Upper lobe of left lung (tissue), 6 donors: ENCODE measurements around the gene SRRM3. TPM values are rescaled to one million over a fixed set of nuclear protein-coding genes. Genes with fewer than 3 reads are reported as not detected.
"Not testable (repeated sequence)": the region's sequence is repeated elsewhere in the genome, so short reads cannot be mapped to it uniquely, and the experiment has no call there.

Experiments used
- ATAC-seq, 2 donors: fragments of 200-7000 bp; cut with Tn5 transposase; one replicate each; pipeline ENCODE4 v1.9.1; 2022; ENCODE audit warnings: mild to moderate bottlenecking in 2 of 2, moderate library complexity in 2 of 2; ENCODE audit not compliant: low FRiP score in 2 of 2
- DNase-seq, 2 donors: peaks; one replicate each; pipeline ENCODE4 v3.0.0-alpha.2; 2019 to 2020
- H3K27ac ChIP-seq, 4 donors: fragments of 200-600 bp; sonication (generic); one replicate each; pipeline ENCODE4 v1.5.1; 2016 to 2019
- H3K27me3 ChIP-seq, 4 donors: fragments of 200-600 bp; sonication (generic); one replicate each; pipeline ENCODE4 v1.5.1; 2017 to 2019
- H3K36me3 ChIP-seq, 4 donors: fragments of 200-600 bp; sonication (generic); one replicate each; pipeline ENCODE4 v1.5.1; 2016 to 2019
- H3K4me1 ChIP-seq, 4 donors: fragments of 200-600 bp; sonication (generic); one replicate each; pipeline ENCODE4 v1.5.1; 2018 to 2019
- H3K4me3 ChIP-seq, 4 donors: fragments of 200-600 bp; sonication (generic); one replicate each; pipeline ENCODE4 v1.5.1; 2017 to 2019; ENCODE audit warnings: mild to moderate bottlenecking in 2 of 4, moderate library complexity in 1 of 4
- H3K9me3 ChIP-seq, 4 donors: fragments of 200-600 bp; sonication (generic); one replicate each; pipeline ENCODE4 v1.5.1; 2018 to 2019
- EP300 ChIP-seq, 4 donors: sonication (generic); formaldehyde crosslinking; IDR thresholded peaks; one replicate each; pipeline ENCODE4 v1.5.1; 2017; ENCODE audit warnings: antibody characterized with exemption in 4 of 4, control low read depth in 2 of 4
- POLR2A ChIP-seq, 4 donors: fragments of 450-650 bp; IDR thresholded peaks; one replicate each; pipeline ENCODE4 v1.5.1; 2016 to 2017; ENCODE audit warnings: antibody characterized with exemption in 4 of 4, mild to moderate bottlenecking in 2 of 4
- POLR2AphosphoS5 ChIP-seq, 2 donors: sonication (generic); formaldehyde crosslinking; IDR thresholded peaks; one replicate each; pipeline ENCODE4 v1.5.1; 2017; ENCODE audit warnings: antibody characterized with exemption in 2 of 2
- WGBS, 2 donors: methylation state at CpG; one replicate each; pipeline ENCODE4 v1.1.5; 2017 to 2018; 5-methylcytosine and 5-hydroxymethylcytosine counted together
- total RNA-seq, 6 donors: library from RNA; depleted of rRNA in 4 of 6; stranded (reverse); fragments of >200 nt in 4 of 6; gene quantifications; one replicate each; pipeline versions ENCODE4 v1.1.0 to v1.2.1, GENCODE V29; 2016 to 2021
- TF ChIP-seq, protein P1 (sequence below), 6 experiments: fragments of 450-650 bp in 4 of 6; fragments of 200-600 bp in 2 of 6; sonication (generic) in 2 of 6; IDR thresholded peaks; one replicate each; pipeline ENCODE4 v1.5.1; 2016 to 2019; ENCODE audit warnings: antibody characterized with exemption in 6 of 6
- donor health status: DM: no; HTN: no; CAD: no; lungs with moderate emphysema.
- donor health status: DM: no; HTN: yes; CAD: no; lungs with severe emphysema.

SRRM3 gene
- total RNA-seq, 6 donors from 2014 or later: 0.30 to 1.5 (median 0.72) TPM

DNA sequence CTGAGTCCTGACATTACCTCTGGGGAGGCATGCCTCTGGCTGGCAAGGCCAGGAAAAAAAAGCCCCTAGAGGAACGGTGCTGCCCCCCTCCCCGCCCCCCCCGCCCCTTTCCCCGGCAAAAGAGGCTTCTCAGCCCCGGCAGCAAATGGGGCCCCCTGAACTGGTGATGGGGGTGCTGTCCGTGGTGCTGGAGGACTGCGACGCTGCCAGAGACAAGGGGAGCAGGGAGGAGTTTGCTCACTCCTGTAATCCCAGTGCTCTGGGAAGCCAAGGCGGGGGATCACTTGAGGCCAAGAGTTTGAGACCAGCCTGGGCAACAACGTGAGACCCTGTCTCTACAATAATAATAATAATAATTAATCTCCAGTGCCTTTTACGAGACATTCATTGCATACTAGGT is 23.7 kb downstream of the SRRM3 start:
- ATAC-seq (no peak), DNase-seq (no peak)
- H3K27me3 ChIP-seq: no peaks in the 10 kb centered on the region
- TF ChIP-seq, protein P1, sequence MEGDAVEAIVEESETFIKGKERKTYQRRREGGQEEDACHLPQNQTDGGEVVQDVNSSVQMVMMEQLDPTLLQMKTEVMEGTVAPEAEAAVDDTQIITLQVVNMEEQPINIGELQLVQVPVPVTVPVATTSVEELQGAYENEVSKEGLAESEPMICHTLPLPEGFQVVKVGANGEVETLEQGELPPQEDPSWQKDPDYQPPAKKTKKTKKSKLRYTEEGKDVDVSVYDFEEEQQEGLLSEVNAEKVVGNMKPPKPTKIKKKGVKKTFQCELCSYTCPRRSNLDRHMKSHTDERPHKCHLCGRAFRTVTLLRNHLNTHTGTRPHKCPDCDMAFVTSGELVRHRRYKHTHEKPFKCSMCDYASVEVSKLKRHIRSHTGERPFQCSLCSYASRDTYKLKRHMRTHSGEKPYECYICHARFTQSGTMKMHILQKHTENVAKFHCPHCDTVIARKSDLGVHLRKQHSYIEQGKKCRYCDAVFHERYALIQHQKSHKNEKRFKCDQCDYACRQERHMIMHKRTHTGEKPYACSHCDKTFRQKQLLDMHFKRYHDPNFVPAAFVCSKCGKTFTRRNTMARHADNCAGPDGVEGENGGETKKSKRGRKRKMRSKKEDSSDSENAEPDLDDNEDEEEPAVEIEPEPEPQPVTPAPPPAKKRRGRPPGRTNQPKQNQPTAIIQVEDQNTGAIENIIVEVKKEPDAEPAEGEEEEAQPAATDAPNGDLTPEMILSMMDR (IDR thresholded peaks at IDR 0.05): no peak
- TF ChIP-seq EP300 (IDR thresholded peaks at IDR 0.05) (no peak), POLR2AphosphoS5 (IDR thresholded peaks at IDR 0.05) (no peak), POLR2A (IDR thresholded peaks at IDR 0.05) (no peak)
- no peak overlapping the region for H3K27ac ChIP-seq
- H3K4me1 ChIP-seq: no peaks in the 10 kb centered on the region
- 11 to 28% methylated on average over 4 to 11 of the region's 11 CpGs for WGBS, 2 donors
- H3K4me3 ChIP-seq: no peak overlapping the region
- H3K36me3 ChIP-seq: no peaks in the 10 kb centered on the region
- no peaks in the 10 kb centered on the region for H3K9me3 ChIP-seq

DNA sequence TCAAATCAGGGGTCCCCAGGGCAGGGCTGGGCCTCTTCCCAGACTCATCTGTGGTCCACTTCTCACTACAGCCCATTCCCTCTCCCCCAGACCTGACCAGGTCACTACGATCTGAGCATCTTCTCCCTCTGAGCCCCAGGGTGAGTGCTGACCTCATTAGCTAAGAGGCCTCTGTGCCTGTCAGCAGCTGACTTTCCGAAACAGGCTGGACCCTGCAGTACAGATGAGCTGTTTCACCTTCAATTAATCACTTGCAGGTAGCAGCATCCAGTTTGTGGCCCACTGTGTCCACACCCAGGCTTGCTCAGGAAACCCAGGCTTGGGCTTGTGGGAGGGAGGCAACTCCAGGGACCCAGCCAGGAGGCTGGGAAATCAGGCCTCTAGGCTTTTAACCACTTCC is 24.3 kb downstream of the SRRM3 start:
- ATAC-seq (no peak), DNase-seq (no peak)
- 71% methylated on average over 2 of the region's 2 CpGs for WGBS, 2 donors

DNA sequence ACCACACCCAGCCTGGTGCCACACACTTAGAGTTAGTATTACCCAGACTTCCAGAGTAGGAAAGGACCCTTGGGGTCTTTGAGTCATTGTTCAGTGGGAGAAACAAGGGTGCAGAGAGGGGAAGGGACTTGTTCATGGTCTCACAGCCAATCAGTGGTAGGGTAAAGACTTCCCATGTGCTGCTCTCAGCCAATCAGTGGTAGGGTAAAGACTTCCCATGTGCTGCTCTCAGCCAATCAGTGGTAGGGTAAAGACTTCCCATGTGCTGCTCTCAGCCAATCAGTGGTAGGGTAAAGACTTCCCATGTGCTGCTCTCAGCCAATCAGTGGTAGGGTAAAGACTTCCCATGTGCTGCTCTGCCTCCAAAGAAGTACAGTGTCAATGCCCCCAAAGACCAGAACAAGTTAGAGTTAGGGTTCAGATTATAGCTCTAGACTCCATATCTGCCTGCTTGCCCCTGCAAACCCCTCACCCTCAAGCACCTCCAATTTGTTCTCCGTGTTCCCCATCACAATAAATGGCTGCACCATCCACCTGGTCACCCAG is 25.3 kb downstream of the SRRM3 start:
- WGBS, 2 donors: 80 to 85% methylated on average over 1 of the region's 1 CpG
- not testable (repeated sequence) for DNase-seq, H3K4me1 ChIP-seq, H3K36me3 ChIP-seq, H3K4me3 ChIP-seq, H3K27me3 ChIP-seq, H3K9me3 ChIP-seq, ATAC-seq, H3K27ac ChIP-seq

More for the DNA sequence above, 24.3 kb downstream of the SRRM3 start:
- Histone ChIP-seq H3K4me3 (no peak overlapping the region), H3K4me1 (no peaks in the 10 kb centered on the region), H3K27ac (no peak overlapping the region), H3K9me3 (no peaks in the 10 kb centered on the region), H3K27me3 (no peaks in the 10 kb centered on the region), H3K36me3 (no peaks in the 10 kb centered on the region)
- TF ChIP-seq, protein P1 (IDR thresholded peaks at IDR 0.05): no peak
- TF ChIP-seq POLR2AphosphoS5 (IDR thresholded peaks at IDR 0.05): no peak
- TF ChIP-seq EP300 (IDR thresholded peaks at IDR 0.05): no peak
- no peak for TF ChIP-seq POLR2A (IDR thresholded peaks at IDR 0.05)

DNA sequence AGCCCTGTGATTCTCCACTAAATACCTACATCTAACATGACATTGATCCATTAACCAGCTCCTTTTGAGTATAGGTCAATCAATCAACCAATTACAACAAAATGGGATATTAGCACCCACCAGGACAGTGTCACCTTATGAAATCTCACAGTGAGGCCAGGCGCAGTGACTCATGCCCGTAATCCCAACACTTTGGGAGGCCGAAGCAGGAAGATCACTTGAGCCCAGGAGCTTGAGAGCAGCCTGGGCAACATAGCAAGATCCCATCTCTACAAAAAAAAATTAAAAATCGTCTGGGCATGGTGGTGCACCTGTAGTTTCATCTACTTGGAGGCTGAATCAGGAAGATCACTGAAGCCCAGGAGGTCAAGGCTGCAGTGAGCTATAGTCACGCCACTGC is 28.5 kb downstream of the SRRM3 start:
- WGBS, 2 donors: 72 to 82% methylated on average over 5 of the region's 5 CpGs
- peaks cover 0 to 17% (median 2%) of the 10 kb centered on the region in 4 donors for H3K27me3 ChIP-seq
- DNase-seq: no peak

DNA sequence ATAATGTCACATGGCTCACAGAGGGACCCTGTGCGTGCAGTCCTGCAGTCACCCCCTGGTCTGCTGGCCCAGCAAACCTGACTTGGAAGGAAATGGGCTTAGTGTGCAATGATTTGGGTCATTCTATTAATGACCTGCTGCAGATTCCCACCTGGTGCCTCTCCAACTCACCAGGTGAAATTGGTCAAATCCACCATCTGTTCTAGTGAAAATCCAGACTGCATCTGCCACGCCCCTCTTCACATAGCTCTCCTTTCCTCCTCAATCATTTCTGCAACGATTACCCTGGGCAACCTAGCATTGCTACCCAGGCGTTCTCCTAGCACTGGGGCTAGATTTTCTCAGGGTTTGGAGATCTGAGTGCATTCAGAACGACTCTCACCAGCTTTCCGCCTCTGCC is 29.4 kb downstream of the SRRM3 start:
- Histone ChIP-seq H3K9me3 (no peaks in the 10 kb centered on the region), H3K4me1 (peaks cover 5 to 8% (median 7%) of the 10 kb centered on the region in 4 donors), H3K27me3 (peaks cover 0 to 20% (median 2%) of the 10 kb centered on the region in 4 donors), H3K27ac (no peak overlapping the region), H3K4me3 (no peak overlapping the region), H3K36me3 (no peaks in the 10 kb centered on the region)
- WGBS, 2 donors: 54 to 66% methylated on average over 6 of the region's 6 CpGs
- DNase-seq: no peak
- ATAC-seq: no peak
- TF ChIP-seq, protein P1 (IDR thresholded peaks at IDR 0.05): no peak
- TF ChIP-seq POLR2A (IDR thresholded peaks at IDR 0.05) (no peak), EP300 (IDR thresholded peaks at IDR 0.05) (no peak)

More for the DNA sequence above, 28.5 kb downstream of the SRRM3 start:
- no peaks in the 10 kb centered on the region for H3K36me3 ChIP-seq
- TF ChIP-seq, protein P1 (IDR thresholded peaks at IDR 0.05): no peak
- TF ChIP-seq POLR2A (IDR thresholded peaks at IDR 0.05) (no peak), POLR2AphosphoS5 (IDR thresholded peaks at IDR 0.05) (no peak), EP300 (IDR thresholded peaks at IDR 0.05) (no peak)
- ATAC-seq: no peak
- peaks cover 5 to 7% (median 7%) of the 10 kb centered on the region in 4 donors for H3K4me1 ChIP-seq
- no peak overlapping the region for H3K4me3 ChIP-seq
- no peaks in the 10 kb centered on the region for H3K9me3 ChIP-seq
- H3K27ac ChIP-seq: no peak overlapping the region
